HG03135 (cell line): ENCODE results near the gene HIVEP1.

Experiments
- ATAC-seq: cut with Tn5 transposase; IDR thresholded peaks from one replicate; pipeline ENCODE4 v1.9.1; 2021; ENCODE audit warnings: mild to moderate bottlenecking, moderate library complexity; ENCODE audit not compliant: unreplicated experiment

HIVEP1 gene

DNA sequence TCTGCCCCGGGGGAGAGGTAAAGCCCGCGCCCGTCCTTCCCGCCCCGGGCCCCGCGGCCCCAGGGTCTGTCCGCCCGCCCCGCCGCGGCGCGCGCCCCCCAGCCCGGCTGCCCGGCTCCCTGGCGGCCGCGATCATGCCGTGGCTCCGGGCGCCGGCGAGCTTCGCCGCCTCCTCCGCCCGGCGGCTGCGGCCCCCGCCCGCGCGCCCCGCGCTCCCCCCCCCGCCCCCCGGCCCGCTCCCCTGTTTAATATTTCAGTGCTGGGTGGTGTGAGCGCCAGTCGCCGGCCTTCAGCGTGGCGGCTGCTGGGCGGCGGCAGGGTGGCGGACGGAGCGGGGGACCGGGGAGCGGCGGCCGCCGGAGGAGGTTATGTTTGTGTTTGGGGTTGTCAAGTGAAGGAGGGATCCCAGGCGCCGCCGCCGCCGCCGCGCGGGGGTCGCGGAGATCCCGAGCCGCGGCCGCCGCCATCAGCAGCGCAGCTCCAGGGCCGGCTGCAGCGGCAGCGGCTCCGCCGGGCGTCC is at the start of gene HIVEP1:
HIVEP1 (plus strand) TSS at position 275 of the 520 bp plus-strand sequence. CDS start 3,317 bp downstream, outside the sequence.
- peak; percentile 2 for ATAC-seq

DNA sequence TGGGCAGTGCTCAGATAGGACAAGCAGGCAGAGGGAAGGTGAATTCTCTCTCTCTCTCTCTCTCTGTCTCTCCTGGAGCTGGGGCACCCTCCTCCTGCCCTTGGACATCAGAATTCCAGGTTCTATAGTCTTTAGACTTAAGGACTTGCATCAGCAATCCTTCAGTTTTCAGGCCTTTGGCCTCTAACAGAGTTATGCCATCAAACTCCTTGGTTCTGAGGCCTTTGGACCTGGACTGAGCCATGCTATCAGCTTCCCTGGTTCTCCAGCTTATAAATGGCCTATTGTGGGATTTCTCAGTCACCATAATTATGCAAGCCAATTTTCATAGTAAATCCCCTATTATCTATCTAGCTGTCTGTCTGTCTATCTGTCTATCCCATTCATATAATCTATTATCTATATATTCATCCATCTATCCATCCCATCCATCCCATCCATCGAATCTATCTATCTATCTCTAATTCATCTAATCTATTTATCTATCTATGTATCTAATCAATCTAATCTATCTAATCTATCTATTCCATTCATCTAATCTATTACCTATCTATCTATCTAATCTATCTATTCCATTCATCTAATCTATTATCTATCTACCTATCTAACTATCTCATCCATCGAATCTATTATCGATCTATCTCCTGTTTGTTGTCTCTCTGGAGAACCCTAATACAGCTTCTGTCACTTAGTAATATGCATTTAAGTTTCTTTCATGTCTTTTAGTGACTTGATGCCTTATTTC is 48.2 kb upstream of the HIVEP1 start:
- ATAC-seq, result no peak

DNA sequence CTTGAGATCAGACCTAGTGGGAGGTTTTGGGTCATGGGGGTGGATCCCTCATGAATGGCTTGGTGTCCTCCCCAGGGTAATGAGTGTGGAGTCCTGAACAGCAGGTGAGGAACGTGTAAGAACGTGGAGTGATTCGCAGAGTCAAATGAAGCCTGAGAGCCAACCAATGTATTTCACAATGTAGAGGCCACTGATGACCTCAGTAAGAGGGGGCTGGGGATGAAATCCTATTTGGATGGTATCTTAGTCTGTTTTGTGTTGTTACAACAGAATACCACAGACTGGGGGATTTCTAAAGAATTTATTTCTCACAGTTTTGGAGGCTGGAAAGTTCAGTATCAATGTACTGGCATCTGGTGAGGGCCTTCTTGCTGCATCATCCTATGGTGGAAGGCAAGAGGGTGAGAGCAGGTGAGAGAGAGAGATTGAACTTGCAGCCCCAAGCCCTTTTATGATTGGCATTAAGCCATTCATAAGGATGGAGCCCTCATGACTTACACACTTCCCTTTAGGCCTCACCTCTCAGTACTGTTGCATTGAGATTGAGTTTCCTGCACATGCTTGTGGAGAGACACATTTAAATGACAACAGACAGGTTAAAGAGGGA is 47.3 kb upstream of the HIVEP1 start:
- no peak for ATAC-seq

DNA sequence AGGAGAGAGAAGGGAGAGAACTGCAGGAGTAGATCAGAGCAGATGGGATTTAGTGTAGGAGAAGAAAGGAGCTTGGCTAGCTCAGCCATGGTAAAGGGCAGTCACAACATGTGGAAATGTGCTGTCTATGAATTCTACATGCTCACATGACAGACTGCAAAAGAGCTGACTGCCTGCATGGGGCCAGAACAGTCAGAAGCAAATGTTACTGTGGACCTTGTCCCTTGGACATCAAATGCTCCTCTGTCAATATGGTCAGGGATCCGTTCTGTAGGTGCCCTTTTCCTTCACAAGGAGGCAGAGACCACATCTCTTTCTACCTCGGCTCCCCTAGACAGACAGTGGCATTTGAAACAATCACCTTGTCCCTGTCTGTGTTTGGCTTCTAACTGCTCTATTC is 46.6 kb upstream of the HIVEP1 start:
- no peak for ATAC-seq

DNA sequence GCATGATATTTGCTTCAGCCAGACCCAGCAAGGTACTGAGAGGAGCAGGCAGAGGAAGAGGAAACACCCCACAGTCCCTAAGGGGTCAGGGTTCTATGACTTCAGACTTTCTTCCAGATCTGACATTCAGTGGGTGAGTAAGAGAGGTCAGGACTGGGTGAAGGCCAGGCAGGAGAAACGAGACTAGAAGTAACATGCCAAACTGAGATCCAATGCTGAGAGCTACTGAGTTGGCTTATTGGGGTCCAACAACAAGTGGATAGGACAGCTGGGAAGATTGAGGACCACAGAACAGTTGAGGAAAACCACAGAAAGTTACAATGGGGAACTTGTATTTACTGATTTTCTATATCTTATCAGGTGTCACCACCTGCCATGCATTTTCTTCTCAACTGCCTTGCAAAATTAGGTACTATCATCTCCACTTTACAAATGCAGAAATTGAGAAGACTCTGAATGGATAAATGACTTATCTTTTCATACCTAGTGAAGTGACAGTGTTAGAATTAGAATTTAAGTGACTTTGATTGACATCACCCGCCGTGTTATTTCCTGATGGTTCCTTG is 43.8 kb upstream of the HIVEP1 start:
- ATAC-seq, result peak; percentile 70

DNA sequence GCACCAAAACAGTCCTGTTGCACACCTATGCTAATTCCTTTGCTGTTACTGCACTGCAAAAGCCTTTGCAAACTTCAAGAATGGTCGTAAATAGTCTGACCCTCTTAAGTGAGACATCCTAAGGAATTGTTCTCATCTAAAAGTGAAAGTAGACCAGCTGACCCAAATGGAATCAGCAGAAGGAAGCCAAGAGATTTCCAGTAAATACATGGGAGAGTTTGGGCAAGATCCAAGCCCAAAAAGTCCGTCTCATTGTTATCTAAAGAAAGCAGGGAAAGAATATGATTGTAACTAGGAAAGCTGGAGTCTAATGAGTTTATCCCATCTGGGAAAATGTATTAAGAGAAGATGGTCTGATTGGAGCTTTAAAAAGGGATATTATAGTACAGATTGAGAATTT is 43.0 kb upstream of the HIVEP1 start:
- no peak for ATAC-seq

DNA sequence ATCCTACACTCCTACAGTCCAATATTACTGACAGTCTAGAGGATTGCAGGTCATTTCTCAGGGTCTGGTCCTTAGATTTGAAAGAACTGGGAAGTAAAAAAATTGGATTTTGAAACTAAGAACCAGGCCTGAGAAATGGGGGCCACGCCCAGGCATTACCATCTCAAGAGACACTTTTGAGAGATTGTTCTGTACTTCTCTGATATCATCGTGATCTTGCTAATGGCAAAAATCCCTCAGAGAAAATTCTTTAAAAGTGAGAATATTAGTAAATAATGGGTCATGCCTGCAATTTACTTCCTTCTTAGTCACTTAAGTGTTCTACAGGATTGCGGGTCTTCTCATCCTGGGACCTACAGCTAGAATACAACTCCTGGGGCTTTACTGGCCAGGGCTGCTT is 42.0 kb upstream of the HIVEP1 start:
- ATAC-seq, result no peak

DNA sequence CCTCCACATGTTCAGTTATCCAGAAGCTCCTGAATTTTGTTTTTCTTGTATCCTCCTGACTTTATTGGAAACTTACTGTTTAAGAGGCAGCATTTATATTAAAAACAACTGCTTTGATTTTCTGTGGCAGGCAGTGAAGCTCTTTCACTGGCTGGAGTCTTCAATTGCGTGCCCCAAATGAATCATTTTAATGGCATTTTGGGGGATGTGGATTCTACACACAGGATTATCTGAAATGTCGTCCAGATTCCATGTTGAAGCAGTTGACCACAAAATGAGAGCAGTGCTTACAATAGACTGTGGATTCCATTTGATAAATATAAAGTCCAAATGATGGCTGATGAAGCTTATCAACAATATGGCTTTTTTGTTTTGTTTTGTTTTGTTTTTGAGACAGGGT is 41.0 kb upstream of the HIVEP1 start:
- ATAC-seq, result no peak

DNA sequence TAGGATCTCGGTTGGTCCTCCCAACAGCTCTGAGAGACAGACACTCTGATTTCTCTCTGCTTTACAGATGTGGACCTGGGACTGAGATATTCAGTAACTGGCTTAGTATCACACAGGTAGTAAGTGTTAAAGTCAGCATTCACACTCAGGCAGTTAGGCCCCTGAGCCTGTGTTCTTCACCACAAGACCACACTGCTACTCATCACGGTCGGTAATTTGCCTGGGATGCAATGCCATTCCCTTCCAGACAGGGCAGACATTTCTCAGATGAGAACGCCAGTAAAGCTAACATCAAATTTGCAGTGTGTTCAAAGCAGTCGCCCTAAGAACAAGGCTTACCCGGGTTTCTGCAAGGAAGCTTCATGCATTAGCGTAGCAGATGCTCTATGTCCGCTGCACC is 39.8 kb upstream of the HIVEP1 start:
- no peak for ATAC-seq

DNA sequence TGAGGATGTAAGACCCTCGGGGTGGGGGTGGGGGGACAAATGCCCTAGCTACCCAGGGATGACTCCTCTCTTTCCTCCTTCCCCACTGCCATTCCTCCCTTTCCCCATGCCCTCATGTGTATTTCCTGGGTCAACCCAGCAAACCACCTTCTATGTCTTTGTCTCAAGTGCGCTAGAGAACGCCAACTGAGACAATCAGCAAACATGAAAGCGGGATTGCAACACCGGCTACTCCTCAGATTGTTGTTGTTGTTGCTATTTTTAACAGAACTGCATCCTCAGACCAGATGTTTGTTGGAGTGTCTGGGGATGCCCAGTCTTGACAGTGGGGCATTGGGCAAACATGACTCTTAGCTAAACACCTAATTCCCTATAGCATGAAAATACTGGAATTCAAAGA is 39.3 kb upstream of the HIVEP1 start:
- ATAC-seq, result no peak

DNA sequence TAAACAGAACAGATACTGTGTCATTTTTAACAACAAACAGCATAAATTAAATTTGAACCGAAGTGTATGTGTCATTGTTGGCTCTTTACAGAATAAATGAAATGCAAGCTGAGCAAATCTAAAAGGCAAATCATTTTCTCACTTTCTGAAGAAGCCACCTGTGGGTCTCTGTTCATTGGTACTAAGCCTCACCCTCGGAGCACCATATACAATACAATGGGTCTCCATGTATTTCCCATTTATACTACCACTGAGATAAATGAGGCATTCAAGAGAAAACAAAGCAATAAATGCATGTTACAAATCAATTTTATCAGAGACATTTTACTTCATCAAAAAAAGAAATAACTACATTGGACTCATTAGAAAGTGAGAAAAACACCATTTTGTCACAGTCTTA is 38.9 kb upstream of the HIVEP1 start:
- ATAC-seq, result no peak

DNA sequence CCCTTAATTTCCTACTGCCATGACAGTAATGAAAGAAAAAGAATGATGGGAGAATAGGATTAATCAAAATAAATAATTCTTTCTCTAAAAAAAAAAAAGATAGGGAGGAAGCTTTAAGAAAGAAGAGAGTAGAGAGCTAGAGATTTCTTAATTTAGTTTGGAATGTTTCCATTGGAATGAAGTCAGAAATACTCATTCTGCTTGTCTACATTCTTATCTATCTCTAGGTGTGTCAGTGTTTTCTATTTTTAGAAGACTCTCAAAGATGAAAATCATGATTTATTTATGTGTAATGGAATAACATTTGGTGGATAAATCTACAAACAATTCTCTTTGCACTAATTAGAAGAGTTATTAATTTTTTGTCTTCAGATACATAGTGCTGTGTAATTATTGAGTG is 38.0 kb upstream of the HIVEP1 start:
- no peak for ATAC-seq

DNA sequence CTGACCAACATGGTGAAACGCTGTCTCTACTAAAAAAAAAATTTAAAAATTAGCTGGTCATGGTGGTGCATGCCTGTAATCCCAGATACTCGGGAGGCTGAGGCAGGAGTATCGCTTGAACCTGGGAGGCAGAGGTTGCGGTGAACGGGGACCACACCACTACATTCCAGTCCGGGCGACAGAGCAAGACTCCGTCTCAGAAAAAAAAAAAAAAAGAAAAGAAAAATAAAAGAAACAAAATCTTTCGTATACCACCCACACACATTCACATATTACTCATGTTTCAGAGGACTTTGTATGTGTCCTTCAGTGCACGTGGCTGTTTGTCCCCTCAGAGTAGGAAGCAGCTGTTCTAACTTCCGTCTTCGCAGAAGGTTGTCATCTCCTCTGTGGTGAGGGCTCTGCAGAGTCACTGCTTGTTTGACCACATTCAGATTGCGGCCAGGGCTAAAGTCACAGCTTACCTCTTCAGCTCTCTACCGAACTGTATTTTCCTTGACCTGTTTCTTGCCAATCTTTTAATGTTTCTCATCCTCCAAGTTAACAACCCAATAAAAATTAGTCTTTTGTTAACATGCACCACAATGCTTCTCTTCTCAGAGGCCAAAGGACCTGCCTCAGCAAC is 36.6 kb upstream of the HIVEP1 start:
- peak; percentile 94 for ATAC-seq

DNA sequence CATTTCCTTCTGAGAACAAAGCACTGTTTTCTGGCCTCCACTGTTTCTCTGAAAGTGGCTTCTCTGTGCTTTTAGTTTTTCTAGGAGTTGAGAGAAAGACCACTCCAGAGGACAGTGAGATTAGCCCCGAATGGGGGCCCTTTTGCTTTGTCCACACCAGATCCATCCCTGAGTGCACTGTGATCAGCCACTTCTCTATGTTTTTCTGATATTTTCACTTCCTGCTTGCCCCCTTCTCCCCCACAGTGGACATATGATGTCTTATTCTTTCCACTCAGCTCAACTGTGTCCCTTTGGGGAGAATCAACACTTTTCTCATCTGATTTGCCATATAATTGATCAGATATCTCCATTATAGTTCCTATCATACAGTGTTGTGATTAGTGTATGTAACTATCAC is 35.6 kb upstream of the HIVEP1 start:
- no peak for ATAC-seq

DNA sequence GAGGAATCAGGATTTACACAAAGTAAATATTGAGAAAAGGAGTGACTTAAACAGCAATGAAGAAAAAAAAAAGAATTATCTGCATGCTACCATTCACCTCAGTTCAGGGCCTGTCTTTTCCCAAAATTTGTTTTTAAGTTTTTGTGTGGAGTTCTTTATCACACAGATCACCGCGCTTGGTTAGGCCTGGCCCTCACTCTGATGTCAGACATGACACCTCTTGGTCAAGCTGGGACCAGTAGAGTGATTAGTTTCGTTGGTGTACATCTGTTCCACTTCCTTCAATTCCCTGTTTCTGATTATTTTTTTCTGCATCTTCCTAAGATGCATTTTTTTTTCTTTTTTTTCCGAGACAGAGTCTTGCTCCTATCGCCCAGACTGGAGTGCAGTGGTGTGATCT is 34.9 kb upstream of the HIVEP1 start:
- no peak for ATAC-seq

DNA sequence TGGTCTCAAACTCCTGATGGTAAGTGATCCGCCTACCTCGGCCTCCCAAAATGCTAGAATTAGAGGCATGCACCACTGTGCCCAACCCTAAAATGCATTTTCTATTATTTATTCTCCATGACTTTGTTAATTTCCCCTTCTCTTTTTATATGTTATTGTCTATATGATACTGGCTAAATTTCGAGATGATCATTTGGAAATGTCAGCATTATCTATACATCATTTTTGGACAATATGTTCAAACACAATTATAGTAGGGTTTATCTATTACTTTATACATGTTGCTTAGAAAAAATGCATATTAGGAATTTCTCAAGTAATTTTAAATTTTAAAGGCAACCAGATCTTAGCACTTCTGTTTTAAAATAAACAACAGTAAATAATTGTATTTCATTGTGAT is 34.4 kb upstream of the HIVEP1 start:
- ATAC-seq, result no peak

DNA sequence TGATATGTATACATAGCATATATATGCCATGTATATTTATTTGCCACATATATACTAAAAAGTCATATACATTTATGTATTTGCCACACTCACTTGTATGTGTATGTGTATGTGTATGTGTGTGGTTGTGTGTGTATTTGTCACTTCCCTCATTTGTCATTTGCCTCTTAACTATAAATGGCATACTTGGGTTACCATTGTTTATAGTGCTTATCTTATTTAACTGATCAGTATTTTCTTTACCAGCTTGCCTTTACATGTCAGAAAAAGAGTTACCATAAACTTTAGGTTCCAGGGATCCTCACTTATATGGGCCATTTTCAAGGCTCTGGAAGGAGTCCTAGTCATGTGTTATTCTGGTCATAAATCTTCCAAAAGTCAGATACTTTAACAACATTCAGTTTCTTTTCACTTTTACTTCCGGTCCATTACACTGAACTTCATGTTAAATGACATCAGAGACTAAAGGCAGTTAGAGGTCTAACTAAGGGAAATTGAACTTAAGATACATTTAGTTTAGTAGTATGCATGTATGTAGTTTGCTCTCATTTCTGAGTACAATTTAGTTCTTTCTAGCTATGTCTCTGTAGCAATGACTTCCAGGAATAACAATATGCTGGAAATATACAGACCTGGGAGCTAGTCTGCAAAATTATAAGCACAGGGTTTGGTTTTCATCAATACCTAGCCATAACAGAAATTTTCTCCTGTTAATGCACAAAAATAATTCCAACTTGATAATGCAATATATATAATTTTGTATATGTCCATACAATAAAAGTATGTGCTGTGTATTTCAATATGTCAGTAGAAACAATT is 33.7 kb upstream of the HIVEP1 start:
- ATAC-seq, result no peak

DNA sequence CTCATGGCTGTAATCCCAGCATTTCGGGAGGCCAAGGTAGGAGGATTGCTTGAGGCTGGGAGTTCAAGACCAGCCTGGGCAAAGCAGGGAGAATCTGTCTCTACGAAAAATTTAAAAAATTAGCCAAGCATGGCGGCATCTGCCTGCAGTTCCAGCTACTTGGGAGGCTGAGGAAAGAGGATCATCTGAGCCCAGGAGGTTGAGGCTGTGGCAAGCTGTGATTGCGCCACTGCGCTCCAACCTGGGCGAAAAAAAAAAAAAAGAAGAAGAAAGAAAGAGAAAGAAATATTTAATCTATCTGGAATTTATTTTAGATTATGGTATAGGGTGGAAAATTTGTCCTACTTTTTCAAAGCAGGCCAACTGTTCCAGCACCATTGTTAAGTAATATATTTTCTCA is 32.2 kb upstream of the HIVEP1 start:
- no peak for ATAC-seq

DNA sequence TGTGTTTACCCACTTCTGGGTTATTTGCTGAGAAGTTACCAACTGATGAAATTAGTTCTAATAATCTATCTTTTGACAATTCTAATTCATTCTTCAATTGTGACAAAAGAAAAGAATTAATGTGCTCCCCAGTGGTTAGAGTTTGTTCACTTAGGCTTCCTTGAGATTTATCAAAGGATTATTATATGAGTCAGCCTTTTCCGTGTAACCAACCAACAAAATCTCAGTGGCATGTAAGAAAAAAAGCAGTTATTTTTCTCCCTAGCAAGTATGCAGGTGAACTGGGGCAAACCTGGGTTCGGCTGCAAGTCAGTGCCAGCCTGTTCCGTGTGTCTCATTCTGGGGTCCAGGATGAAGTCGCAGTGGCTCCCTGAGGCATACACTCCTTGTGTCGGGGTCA is 28.8 kb upstream of the HIVEP1 start:
- no peak for ATAC-seq

DNA sequence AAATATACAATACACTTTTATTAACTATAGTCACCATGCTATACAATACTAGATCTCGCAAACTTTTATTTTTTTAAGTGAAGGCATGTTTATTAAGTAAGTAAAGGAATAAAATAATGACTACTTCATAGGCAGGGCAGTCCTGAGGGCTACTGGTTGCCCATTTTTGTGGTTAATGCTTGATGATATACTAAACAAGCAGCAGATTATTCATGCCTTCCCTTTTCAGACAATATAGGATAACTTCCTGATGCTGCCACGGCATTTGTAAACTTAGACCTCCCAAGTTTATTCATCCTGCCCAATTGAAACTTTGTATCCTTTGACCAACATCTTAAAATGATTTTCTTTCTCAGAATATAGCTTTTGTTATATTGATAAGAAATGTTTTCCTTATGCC is 24.7 kb upstream of the HIVEP1 start:
- no peak for ATAC-seq

DNA sequence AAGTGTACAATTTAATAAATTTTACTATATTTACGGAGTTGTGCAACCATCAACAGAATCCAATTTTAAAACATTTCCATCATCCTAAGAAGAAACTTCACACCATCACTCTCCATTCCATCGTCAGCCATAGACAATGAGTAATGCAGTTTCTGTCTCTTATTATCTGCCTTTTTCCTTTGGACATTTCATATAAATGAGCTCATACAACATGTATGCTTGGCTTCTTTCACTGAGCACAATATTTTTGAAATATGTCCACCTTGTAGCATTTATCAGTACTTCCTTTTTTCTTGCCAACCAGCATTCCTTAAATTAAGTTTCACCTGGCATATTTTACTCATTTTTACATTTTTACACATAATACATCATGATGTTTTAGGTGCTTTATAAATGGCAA is 22.7 kb upstream of the HIVEP1 start:
- ATAC-seq, result no peak
